ENCODE results near the gene DRGX.

Gene DRGX

GRCh38 chr10:49356181-49356580 is 39.7 kb downstream of the DRGX start:
- TF ChIP-seq EZH2phosphoT487 (IDR thresholded peaks at IDR 0.05; ENCODE audit: low read length), result no peak
- TF ChIP-seq CTCF (IDR thresholded peaks at IDR 0.05; ENCODE audit: low read length), result no peak
- TF ChIP-seq EZH2 (optimal IDR thresholded peaks at IDR 0.05; ENCODE audit: low read depth, low read length), result no peak

GRCh38 chr10:49355221-49355620 is 40.7 kb downstream of the DRGX start:
- Histone ChIP-seq H3K9me2 (replicated peaks; ENCODE audit: insufficient read depth, low read length) (no peaks in the 10 kb centered on the region), H3F3A (ENCODE audit: insufficient read depth, low read length) (no peaks in the 10 kb centered on the region), H3K36me3 (replicated peaks; ENCODE audit: insufficient read depth, low read length) (no peaks in the 10 kb centered on the region), H4K20me1 (ENCODE audit: insufficient read depth, low read length) (no peaks in the 10 kb centered on the region), H3K4me3 (ENCODE audit: low read length) (no peak overlapping the region), H3K9ac (ENCODE audit: low read length) (no peak overlapping the region), H3K9me3 (replicated peaks; ENCODE audit: insufficient read depth, low read length) (no peaks in the 10 kb centered on the region), H3K4me1 (ENCODE audit: low read length) (no peaks in the 10 kb centered on the region), H3K27ac (ENCODE audit: low read length) (no peak overlapping the region), H3K27me3 (replicated peaks; ENCODE audit: insufficient read depth, low read length) (no peaks in the 10 kb centered on the region), H3K4me2 (ENCODE audit: low read depth, low read length) (no peak overlapping the region), H3K79me2 (ENCODE audit: low read length) (no peaks in the 10 kb centered on the region), H2AFZ (ENCODE audit: low read length) (no peak overlapping the region)
- TF ChIP-seq EZH2 (optimal IDR thresholded peaks at IDR 0.05; ENCODE audit: low read depth, low read length) (no peak), CTCF (IDR thresholded peaks at IDR 0.05; ENCODE audit: low read length) (no peak), EZH2phosphoT487 (IDR thresholded peaks at IDR 0.05; ENCODE audit: low read length) (no peak)
- DNase-seq, result no peak

More at GRCh38 chr10:49356181-49356580, 39.7 kb downstream of the DRGX start:
- Histone ChIP-seq H3F3A (ENCODE audit: insufficient read depth, low read length) (no peaks in the 10 kb centered on the region), H3K4me2 (ENCODE audit: low read depth, low read length) (no peak overlapping the region), H3K27me3 (replicated peaks; ENCODE audit: insufficient read depth, low read length) (no peaks in the 10 kb centered on the region), H4K20me1 (ENCODE audit: insufficient read depth, low read length) (no peaks in the 10 kb centered on the region), H3K4me1 (ENCODE audit: low read length) (no peaks in the 10 kb centered on the region), H3K36me3 (replicated peaks; ENCODE audit: insufficient read depth, low read length) (no peaks in the 10 kb centered on the region), H3K9me2 (replicated peaks; ENCODE audit: insufficient read depth, low read length) (no peaks in the 10 kb centered on the region), H2AFZ (ENCODE audit: low read length) (no peak overlapping the region), H3K27ac (ENCODE audit: low read length) (no peak overlapping the region), H3K79me2 (ENCODE audit: low read length) (no peaks in the 10 kb centered on the region), H3K9me3 (replicated peaks; ENCODE audit: insufficient read depth, low read length) (no peaks in the 10 kb centered on the region), H3K9ac (ENCODE audit: low read length) (no peak overlapping the region), H3K4me3 (ENCODE audit: low read length) (no peak overlapping the region)
- DNase-seq, result no peak

GRCh38 chr10:49354593-49354992 is 41.3 kb downstream of the DRGX start:
- Histone ChIP-seq H3K9me2 (replicated peaks; ENCODE audit: insufficient read depth, low read length) (no peaks in the 10 kb centered on the region), H3K9ac (ENCODE audit: low read length) (no peak overlapping the region), H3F3A (ENCODE audit: insufficient read depth, low read length) (no peaks in the 10 kb centered on the region), H4K20me1 (ENCODE audit: insufficient read depth, low read length) (no peaks in the 10 kb centered on the region), H3K9me3 (replicated peaks; ENCODE audit: insufficient read depth, low read length) (no peaks in the 10 kb centered on the region), H3K27me3 (replicated peaks; ENCODE audit: insufficient read depth, low read length) (no peaks in the 10 kb centered on the region), H3K4me1 (ENCODE audit: low read length) (no peaks in the 10 kb centered on the region), H3K36me3 (replicated peaks; ENCODE audit: insufficient read depth, low read length) (no peaks in the 10 kb centered on the region), H3K4me2 (ENCODE audit: low read depth, low read length) (no peak overlapping the region), H3K79me2 (ENCODE audit: low read length) (no peaks in the 10 kb centered on the region), H3K4me3 (ENCODE audit: low read length) (no peak overlapping the region), H3K27ac (ENCODE audit: low read length) (no peak overlapping the region), H2AFZ (ENCODE audit: low read length) (no peak overlapping the region)
- no peak for TF ChIP-seq EZH2phosphoT487 (IDR thresholded peaks at IDR 0.05; ENCODE audit: low read length)
- TF ChIP-seq CTCF (IDR thresholded peaks at IDR 0.05; ENCODE audit: low read length), result no peak
- TF ChIP-seq EZH2 (optimal IDR thresholded peaks at IDR 0.05; ENCODE audit: low read depth, low read length), result no peak
- DNase-seq, result no peak

Data from MM.1S (cell line).